G401.6 (cell line): Measurements from ENCODE around the gene ITPK1.

Source experiments
- FAIRE-seq: peaks from 2 replicates; lab custom pipeline; 2012; peaks lifted over from hg19 to GRCh38; lab: Jason Lieb, UNC

Gene ITPK1

GRCh38 chr14:93041830-93042229, 73.9 kb downstream of the ITPK1 start:
- FAIRE-seq: no peak

- FAIRE-seq: no peak
Measured at GRCh38 chr14:93040982-93041381, 74.7 kb downstream of the ITPK1 start.

GRCh38 chr14:93040443-93040842, 75.3 kb downstream of the ITPK1 start:
- no peak for FAIRE-seq

- no peak for FAIRE-seq
Measured at GRCh38 chr14:93039649-93040315, 75.9 kb downstream of the ITPK1 start.

GRCh38 chr14:93037351-93037750, 78.4 kb downstream of the ITPK1 start:
- FAIRE-seq: no peak

- FAIRE-seq: no peak
Measured at GRCh38 chr14:93036652-93037345, 78.9 kb downstream of the ITPK1 start.

GRCh38 chr14:93035917-93036651, 79.6 kb downstream of the ITPK1 start:
- FAIRE-seq: no peak

GRCh38 chr14:93035585-93035916, 80.2 kb downstream of the ITPK1 start:
- no peak for FAIRE-seq

GRCh38 chr14:93034671-93034994, 81.1 kb downstream of the ITPK1 start:
- FAIRE-seq: no peak

GRCh38 chr14:93033983-93034670, 81.6 kb downstream of the ITPK1 start:
- FAIRE-seq: no peak

- FAIRE-seq: no peak
Measured at GRCh38 chr14:93033084-93033982, 82.4 kb downstream of the ITPK1 start.

GRCh38 chr14:93032421-93032936, 83.2 kb downstream of the ITPK1 start:
- no peak for FAIRE-seq

GRCh38 chr14:93031505-93032315, 84.0 kb downstream of the ITPK1 start:
- FAIRE-seq: no peak

GRCh38 chr14:93030761-93031160, 85.0 kb downstream of the ITPK1 start:
- no peak for FAIRE-seq

GRCh38 chr14:93029911-93030508, 85.7 kb downstream of the ITPK1 start:
- FAIRE-seq: no peak

- FAIRE-seq: no peak
Measured at GRCh38 chr14:93029417-93029816, 86.3 kb downstream of the ITPK1 start.

GRCh38 chr14:93028724-93029076, 87.0 kb downstream of the ITPK1 start:
- FAIRE-seq: no peak

GRCh38 chr14:93027810-93028723, 87.7 kb downstream of the ITPK1 start:
- no peak for FAIRE-seq

- no peak for FAIRE-seq
Measured at GRCh38 chr14:93026339-93026738, 89.4 kb downstream of the ITPK1 start.
